Activated naive CD4-positive, alpha-beta T cell treated with Interleukin-2 at 50 U/mL for 16 hours (primary cell): ENCODE results near the gene SIN3B.
"Not testable (repeated sequence)": the region's sequence is repeated elsewhere in the genome, so short reads cannot be mapped to it uniquely, and the experiment has no call there.

Experiments
- DNase-seq: peaks from one replicate; pipeline ENCODE4 v3.0.0-alpha.2; 2020

SIN3B gene, protein sequence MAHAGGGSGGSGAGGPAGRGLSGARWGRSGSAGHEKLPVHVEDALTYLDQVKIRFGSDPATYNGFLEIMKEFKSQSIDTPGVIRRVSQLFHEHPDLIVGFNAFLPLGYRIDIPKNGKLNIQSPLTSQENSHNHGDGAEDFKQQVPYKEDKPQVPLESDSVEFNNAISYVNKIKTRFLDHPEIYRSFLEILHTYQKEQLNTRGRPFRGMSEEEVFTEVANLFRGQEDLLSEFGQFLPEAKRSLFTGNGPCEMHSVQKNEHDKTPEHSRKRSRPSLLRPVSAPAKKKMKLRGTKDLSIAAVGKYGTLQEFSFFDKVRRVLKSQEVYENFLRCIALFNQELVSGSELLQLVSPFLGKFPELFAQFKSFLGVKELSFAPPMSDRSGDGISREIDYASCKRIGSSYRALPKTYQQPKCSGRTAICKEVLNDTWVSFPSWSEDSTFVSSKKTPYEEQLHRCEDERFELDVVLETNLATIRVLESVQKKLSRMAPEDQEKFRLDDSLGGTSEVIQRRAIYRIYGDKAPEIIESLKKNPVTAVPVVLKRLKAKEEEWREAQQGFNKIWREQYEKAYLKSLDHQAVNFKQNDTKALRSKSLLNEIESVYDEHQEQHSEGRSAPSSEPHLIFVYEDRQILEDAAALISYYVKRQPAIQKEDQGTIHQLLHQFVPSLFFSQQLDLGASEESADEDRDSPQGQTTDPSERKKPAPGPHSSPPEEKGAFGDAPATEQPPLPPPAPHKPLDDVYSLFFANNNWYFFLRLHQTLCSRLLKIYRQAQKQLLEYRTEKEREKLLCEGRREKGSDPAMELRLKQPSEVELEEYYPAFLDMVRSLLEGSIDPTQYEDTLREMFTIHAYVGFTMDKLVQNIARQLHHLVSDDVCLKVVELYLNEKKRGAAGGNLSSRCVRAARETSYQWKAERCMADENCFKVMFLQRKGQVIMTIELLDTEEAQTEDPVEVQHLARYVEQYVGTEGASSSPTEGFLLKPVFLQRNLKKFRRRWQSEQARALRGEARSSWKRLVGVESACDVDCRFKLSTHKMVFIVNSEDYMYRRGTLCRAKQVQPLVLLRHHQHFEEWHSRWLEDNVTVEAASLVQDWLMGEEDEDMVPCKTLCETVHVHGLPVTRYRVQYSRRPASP

GRCh38 chr19:16829010-16829821 is at the start of gene SIN3B:
SIN3B (plus strand) TSS chr19:16829398; CDS start chr19:16829421, 23 bp downstream.
- peak; percentile 88 for DNase-seq

DNA sequence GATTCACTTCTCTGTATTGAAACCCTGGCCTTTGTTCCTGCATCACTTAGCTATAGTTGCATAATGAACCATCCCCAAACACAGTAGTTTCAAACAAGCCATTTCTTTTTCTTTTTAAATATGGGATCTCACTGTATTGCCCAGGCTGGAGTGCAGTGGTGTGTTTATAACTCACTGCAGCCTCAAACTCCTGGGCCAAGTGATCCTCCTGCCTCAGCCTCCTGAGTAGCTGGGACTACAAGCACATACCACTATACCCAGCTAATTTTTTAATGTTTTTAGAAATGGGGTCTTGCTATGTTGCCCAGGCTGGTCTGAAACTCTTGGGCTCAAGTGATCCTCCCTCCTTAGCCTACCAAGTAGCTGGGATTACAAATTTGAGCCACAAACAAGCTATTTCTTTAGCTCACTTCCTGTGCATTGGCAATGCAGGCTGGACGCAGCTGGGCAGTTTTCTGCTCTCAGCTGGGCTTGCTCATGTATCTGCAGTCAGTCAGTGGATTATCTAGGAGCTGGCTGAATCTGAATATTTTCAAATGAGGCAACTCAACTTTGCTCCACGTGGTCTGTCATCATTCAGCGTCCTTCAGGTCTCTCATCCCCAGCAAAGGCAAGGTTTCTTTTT is 49.5 kb upstream of the SIN3B start:
- no peak for DNase-seq

DNA sequence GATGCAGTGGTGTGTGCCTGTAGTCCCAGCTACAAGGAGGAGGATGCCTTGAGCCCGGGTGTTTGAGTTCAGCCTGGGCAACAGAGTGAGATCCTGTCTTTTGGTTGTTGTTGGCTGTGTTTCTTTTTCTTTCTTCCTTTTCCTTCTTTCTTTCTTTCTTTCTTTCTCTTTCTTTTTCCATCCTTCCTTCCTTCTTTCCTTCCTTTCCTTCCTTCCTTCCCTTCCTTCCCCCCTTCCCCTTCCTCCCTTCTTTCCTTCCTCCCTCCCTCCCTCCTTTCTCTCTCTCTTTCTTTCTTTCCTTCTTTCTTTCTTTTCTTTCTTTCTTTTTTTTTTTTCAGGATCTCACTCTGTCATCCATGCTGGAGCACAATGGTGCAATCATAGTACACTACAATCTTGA is 46.5 kb upstream of the SIN3B start:
- no peak for DNase-seq

- no peak for DNase-seq
Measured at GRCh38 chr19:16788479-16788878, 40.7 kb upstream of the SIN3B start.

- DNase-seq: no peak
Measured at GRCh38 chr19:16789238-16789637, 40.0 kb upstream of the SIN3B start.

DNA sequence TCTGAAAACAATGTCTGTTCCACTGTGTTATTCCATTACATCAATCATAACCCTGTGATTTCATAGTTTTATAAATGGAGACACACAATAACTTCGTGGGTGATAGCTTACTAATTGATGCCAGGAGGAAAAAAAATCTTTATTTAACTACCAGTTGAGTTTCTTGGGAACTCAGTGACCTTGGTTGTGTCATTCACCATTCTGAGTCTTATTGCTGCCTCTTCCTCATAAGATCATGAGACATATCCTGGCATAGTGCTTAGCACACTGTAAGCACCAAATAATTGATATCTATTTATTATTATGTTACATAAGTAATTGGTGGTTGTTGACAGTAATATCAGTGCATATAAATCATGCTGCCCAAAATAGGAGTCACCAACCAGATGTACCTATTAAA is 39.1 kb upstream of the SIN3B start:
- no peak for DNase-seq

GRCh38 chr19:16791942-16792341 is 37.3 kb upstream of the SIN3B start:
- no peak for DNase-seq

- DNase-seq: no peak
Measured at GRCh38 chr19:16794456-16795441, 34.4 kb upstream of the SIN3B start.

DNA sequence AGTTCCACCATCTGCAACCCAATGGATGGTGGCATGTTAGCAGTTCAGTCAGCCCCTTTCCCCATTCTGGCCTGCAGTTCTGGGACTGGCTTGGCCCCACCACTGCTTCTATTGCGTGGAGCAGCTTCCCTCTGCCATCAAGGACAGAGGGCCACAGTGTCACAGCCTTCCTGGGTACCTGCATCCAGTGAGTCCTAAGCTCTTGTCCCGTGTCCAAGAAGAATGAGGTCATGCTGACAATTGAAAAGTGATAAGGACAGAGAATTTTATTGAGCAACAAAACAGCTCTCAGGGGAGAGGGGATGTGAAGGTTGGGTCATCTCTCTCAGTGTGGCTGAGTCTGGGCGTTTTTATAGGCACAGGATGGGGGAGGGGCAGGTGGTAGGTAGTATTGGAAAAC is 33.5 kb upstream of the SIN3B start:
- DNase-seq: no peak

- DNase-seq: no peak
Measured at GRCh38 chr19:16797876-16798275, 31.3 kb upstream of the SIN3B start.

DNA sequence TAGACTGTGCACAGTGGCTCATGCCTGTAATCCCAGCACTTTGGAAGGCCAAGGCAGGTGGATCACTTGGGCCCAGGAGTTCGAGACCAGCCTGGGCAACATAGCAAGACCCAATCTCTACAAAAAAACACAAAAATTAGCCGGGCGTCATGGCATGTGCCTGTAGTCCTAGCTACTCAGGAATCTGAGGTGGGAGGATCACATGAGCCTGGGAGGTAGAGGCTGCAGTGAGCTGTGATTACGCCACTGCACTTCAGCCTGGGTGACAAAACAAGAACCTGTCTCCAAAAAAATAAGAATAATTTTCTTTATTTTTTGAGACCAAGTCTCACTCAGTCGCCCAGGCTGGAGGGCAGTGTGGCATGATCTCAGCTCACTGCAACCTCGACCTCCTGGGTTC is 30.9 kb upstream of the SIN3B start:
- DNase-seq: not testable (repeated sequence)

DNA sequence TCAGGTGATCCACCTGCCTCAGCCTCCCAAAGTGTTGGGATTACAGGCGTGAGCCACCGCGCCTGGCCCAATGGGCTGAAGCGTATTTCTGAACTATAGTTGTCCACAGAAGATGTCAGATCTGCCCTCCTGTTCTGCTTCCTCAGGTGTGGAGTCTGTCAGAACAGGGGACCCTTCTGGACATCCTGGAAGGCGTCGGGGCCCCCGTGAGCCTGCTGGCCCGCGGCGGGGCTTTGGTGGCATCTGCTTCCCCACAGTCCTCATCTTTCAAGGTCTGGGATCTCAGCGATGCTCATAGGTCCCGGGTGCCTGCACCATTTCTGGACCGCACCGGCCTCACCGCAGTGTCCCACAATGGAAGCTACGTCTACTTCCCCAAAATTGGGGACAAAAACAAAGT is 29.5 kb upstream of the SIN3B start:
- DNase-seq: no peak

DNA sequence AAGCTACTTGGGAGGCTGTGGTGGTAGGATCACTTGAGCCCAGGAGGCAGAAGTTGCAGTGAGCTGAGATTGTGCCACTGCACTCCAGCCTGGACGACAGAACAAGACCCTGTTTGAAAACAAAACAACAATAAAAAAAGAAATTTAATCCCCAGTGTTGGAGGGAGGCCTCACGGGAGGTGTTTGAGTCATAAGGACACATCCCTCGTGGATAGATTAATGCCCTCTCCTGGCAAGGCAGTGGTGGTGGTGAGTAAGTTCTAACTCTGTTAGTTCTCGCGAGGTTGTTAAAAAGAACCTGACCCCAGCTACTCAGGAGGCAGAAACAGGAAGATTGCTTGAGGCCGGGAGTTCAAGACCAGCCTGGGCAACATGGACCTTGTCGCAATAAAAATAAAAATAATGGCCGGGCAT is 27.6 kb upstream of the SIN3B start:
- DNase-seq: no peak

DNA sequence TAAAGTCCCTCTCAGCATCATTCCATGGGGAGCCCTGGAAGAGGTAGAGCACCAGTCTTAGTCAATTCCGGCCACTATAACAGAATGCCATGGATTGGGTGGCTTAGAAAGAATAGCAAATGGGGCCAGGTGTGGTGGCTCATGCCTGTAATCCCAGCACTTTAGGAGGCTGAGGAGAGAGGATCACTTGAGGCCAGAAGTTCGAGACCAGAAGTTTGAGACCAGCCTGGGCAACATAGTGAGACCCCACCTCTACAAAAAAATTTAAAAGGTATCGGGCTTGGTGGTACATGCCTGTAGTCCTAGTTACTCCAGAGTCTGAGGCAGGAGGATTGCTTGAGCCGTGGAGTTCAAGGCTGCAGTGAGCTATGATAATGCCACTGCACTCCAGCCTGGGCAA is 25.0 kb upstream of the SIN3B start:
- no peak for DNase-seq

DNA sequence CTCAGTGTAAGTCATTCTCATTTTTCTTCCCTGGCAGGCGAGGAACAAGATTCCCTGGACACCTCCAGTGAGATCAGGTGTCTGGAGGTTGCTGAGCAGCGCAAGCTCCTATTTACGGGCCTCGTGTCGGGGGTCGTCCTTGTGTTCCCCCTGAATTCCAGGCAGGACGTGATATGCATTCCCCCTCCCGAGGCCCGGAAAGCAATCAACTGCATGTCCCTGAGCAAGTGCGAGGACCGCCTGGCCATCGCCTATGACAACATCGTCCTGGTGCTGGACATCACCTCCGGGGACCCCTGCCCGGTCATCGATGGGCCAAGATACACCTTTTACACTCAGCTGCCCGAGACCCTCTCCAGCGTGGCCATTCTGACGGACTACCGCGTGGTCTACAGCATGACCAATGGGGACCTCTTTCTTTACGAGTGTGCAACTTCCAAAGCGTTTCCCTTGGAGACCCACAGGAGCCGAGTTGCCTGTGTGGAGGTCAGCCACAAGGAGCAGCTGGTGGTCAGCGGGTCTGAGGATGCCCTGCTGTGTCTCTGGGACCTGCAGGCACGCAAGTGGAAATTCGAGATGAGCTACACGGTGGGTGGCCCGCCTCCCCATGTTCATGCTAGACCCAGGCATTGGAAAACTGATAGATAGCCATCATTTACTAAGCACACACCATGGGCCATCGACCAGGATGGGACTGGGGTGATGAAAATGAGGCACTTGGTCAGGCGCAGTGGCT is 21.5 kb upstream of the SIN3B start:
- no peak for DNase-seq

- DNase-seq: no peak
Measured at GRCh38 chr19:16814526-16815100, 14.6 kb upstream of the SIN3B start.

GRCh38 chr19:16820056-16820455 is 9.1 kb upstream of the SIN3B start:
- no peak for DNase-seq

- DNase-seq: no peak
Measured at GRCh38 chr19:16821081-16821480, 8.1 kb upstream of the SIN3B start.

DNA sequence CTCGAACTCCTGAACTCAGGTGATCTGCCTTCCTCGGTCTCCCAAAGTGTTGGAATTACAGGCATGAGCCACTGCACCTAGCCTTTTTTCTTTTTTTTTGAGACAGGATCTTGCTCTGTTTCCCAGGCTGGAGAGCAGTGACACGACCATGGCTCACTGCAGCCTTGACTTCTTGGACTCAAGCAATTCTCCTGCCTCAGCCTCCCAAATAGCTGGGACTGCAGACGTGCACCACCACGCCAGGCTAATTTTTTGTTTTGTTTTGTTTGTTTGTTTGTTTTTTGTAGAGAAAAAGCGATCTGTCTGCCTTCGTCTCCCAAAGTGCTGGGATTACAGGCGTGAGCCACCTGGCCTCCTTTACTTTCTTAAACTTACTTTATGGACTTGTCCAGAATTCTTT is 6.5 kb upstream of the SIN3B start:
- no peak for DNase-seq
